Liver (tissue), 9 donors: Measurements from ENCODE around the gene BTBD1. TPM values are rescaled to one million over a fixed set of nuclear protein-coding genes. Genes with fewer than 3 reads are reported as not detected.

Source experiments
- DNase-seq: peaks from one replicate; pipeline ENCODE4 v3.0.0-alpha.2; 2017; ENCODE audit warnings: low spot score
- H3K27ac ChIP-seq, 2 donors: one replicate each; pipeline ENCODE4 v1.7.0; 2013; ENCODE audit warnings: inconsistent platforms in 2 of 2, low read length in 2 of 2, control low read depth in 1 of 2, low read depth in 1 of 2, mild to moderate bottlenecking in 1 of 2
- H3K27me3 ChIP-seq, 4 donors: one replicate each; pipeline versions ENCODE4 v1.6.1 to v1.7.0; 2013; ENCODE audit warnings: low read length in 3 of 4, inconsistent platforms in 1 of 4, mild to moderate bottlenecking in 1 of 4, moderate library complexity in 1 of 4; ENCODE audit not compliant: control insufficient read depth in 4 of 4, insufficient read depth in 4 of 4
- H3K36me3 ChIP-seq, 4 donors: one replicate each; pipeline versions ENCODE4 v1.6.1 to v1.7.0; 2013; ENCODE audit warnings: low read length in 3 of 4, mild to moderate bottlenecking in 3 of 4, low read depth in 1 of 4, moderate library complexity in 1 of 4; ENCODE audit not compliant: control insufficient read depth in 4 of 4, insufficient read depth in 3 of 4
- H3K4me1 ChIP-seq, 4 donors: one replicate each; pipeline versions ENCODE4 v1.6.1 to v1.7.0; 2013; ENCODE audit warnings: low read length in 3 of 4, mild to moderate bottlenecking in 3 of 4, moderate library complexity in 1 of 4; ENCODE audit not compliant: control insufficient read depth in 4 of 4, insufficient read depth in 4 of 4
- H3K4me3 ChIP-seq, 3 donors: one replicate each; pipeline versions ENCODE4 v1.6.1 to v1.7.0; 2013; ENCODE audit warnings: low read length in 3 of 3, control low read depth in 1 of 3, low read depth in 1 of 3, mild to moderate bottlenecking in 1 of 3
- H3K9ac ChIP-seq, 2 donors: one replicate each; pipeline ENCODE4 v1.7.0; 2013; ENCODE audit warnings: low read length in 2 of 2, mild to moderate bottlenecking in 2 of 2, moderate library complexity in 2 of 2, control low read depth in 1 of 2, low read depth in 1 of 2
- H3K9me3 ChIP-seq, 4 donors: one replicate each; pipeline versions ENCODE4 v1.6.1 to v1.7.0; 2013; ENCODE audit warnings: low read length in 3 of 4; ENCODE audit not compliant: control insufficient read depth in 4 of 4
- ATF3 ChIP-seq: IDR thresholded peaks from 2 replicates; pipeline ENCODE4 v1.6.1; 2016; ENCODE audit warnings: antibody characterized with exemption
- CTCF ChIP-seq: fragments of 150-350 bp; IDR thresholded peaks from 2 replicates; pipeline ENCODE4 v1.5.1; 2017; ENCODE audit warnings: improper control_type of control experiment, low read depth, low read length; ENCODE audit not compliant: missing input control
- EGR1 ChIP-seq, 2 donors: IDR thresholded peaks; 2 replicates each; pipeline ENCODE4 v1.6.1; 2016 to 2018; ENCODE audit warnings: antibody characterized with exemption in 2 of 2, low read depth in 2 of 2
- FOXA1 ChIP-seq: IDR thresholded peaks from 2 replicates; pipeline ENCODE4 v1.6.1; 2016; ENCODE audit warnings: antibody characterized with exemption
- FOXA2 ChIP-seq: IDR thresholded peaks from 2 replicates; pipeline ENCODE4 v1.6.1; 2016; ENCODE audit warnings: antibody characterized with exemption
- GABPA ChIP-seq, 2 donors: IDR thresholded peaks in 1 of 2; conservative IDR thresholded peaks in 1 of 2; 2 replicates each; pipeline ENCODE4 v1.6.1; 2016; ENCODE audit warnings: antibody characterized with exemption in 2 of 2, mild to moderate bottlenecking in 1 of 2, moderate library complexity in 1 of 2
- HNF4A ChIP-seq, 2 donors: conservative IDR thresholded peaks; 2 replicates each; pipeline ENCODE4 v1.6.1; 2016; ENCODE audit warnings: antibody characterized with exemption in 2 of 2, mild to moderate bottlenecking in 2 of 2
- HNF4G ChIP-seq: IDR thresholded peaks from 2 replicates; pipeline ENCODE4 v1.6.1; 2016; ENCODE audit warnings: antibody characterized with exemption
- JUND ChIP-seq, 2 donors: IDR thresholded peaks; 2 replicates each; pipeline ENCODE4 v1.6.1; 2016; ENCODE audit warnings: antibody characterized with exemption in 2 of 2
- MAX ChIP-seq: IDR thresholded peaks from 2 replicates; pipeline ENCODE4 v1.6.1; 2016; ENCODE audit warnings: antibody characterized with exemption
- NR2F2 ChIP-seq: IDR thresholded peaks from 2 replicates; pipeline ENCODE4 v1.6.1; 2016; ENCODE audit warnings: antibody characterized with exemption
- RAD21 ChIP-seq, 2 donors: IDR thresholded peaks; 2 replicates each; pipeline ENCODE4 v1.6.1; 2016; ENCODE audit warnings: antibody characterized with exemption in 2 of 2, mild to moderate bottlenecking in 2 of 2
- RXRA ChIP-seq, 2 donors: IDR thresholded peaks; 2 replicates each; pipeline ENCODE4 v1.6.1; 2017 to 2018; ENCODE audit warnings: antibody characterized with exemption in 2 of 2, mild to moderate bottlenecking in 1 of 2
- SP1 ChIP-seq: IDR thresholded peaks from 2 replicates; pipeline ENCODE4 v1.6.1; 2018; ENCODE audit warnings: antibody characterized with exemption, mild to moderate bottlenecking
- TAF1 ChIP-seq: conservative IDR thresholded peaks from 2 replicates; pipeline ENCODE4 v1.6.1; 2016; ENCODE audit warnings: antibody characterized with exemption, mild to moderate bottlenecking
- YY1 ChIP-seq: IDR thresholded peaks from 2 replicates; pipeline ENCODE4 v1.6.1; 2016; ENCODE audit warnings: antibody characterized with exemption, mild to moderate bottlenecking
- WGBS: extraction: QIAGEN DNeasy Blood & Tissue Kit; methylation state at CpG from one replicate; pipeline ENCODE4 v1.1.7; 2013; 5-methylcytosine and 5-hydroxymethylcytosine counted together
- polyA plus RNA-seq, 2 donors: library from polyadenylated mRNA; stranded (reverse) in 1 of 2; unstranded in 1 of 2; fragments of 200-250 nt in 1 of 2; fragments of >200 nt in 1 of 2; fragmentation: Nextera tagmentation in 1 of 2; extraction: Ambion mirVana in 1 of 2; gene quantifications; one replicate each; pipeline versions ENCODE4 v1.2.1 to v1.2.3, GENCODE V29; 2013 to 2015
- total RNA-seq, 2 donors: library from RNA; depleted of rRNA; stranded (reverse); fragments of >200 nt; gene quantifications; one replicate each; pipeline ENCODE4 v1.2.3, GENCODE V29; 2014
- TF ChIP-seq, protein P1 (sequence below): IDR thresholded peaks from 2 replicates; pipeline ENCODE4 v1.6.1; 2016; ENCODE audit warnings: antibody characterized with exemption
- donor health status: healthy.
- donor health status: healthy.
- donor health status: healthy.
- donor health status: healthy.
- donor health status: healthy.

Gene BTBD1
- total and polyA plus RNA-seq, 4 donors, result 8.6 to 43.9 (median 27.6) TPM

GRCh38 chr15:83030021-83030420 is 37.0 kb downstream of the BTBD1 start:
- Histone ChIP-seq H3K27me3 (no peaks in the 10 kb centered on the region), H3K36me3 (peaks cover 7 to 21% (median 13%) of the 10 kb centered on the region in 4 donors), H3K9ac (no peak overlapping the region), H3K27ac (no peak overlapping the region), H3K4me3 (no peak overlapping the region), H3K4me1 (no peaks in the 10 kb centered on the region), H3K9me3 (no peaks in the 10 kb centered on the region)
- WGBS, result 97% methylated on average over 8 of the region's 8 CpGs
- no peak for TF ChIP-seq YY1
- no peak for TF ChIP-seq HNF4G
- TF ChIP-seq FOXA2, result no peak
- TF ChIP-seq GABPA (IDR thresholded peaks at IDR 0.05 in 1 of 2, conservative IDR thresholded peaks at IDR 0.05 in 1 of 2), result no peak
- no peak for TF ChIP-seq CTCF
- no peak for TF ChIP-seq RAD21 (IDR thresholded peaks at IDR 0.05)
- no peak for TF ChIP-seq NR2F2
- TF ChIP-seq MAX, result no peak
- TF ChIP-seq SP1, result no peak
- TF ChIP-seq, protein P1, sequence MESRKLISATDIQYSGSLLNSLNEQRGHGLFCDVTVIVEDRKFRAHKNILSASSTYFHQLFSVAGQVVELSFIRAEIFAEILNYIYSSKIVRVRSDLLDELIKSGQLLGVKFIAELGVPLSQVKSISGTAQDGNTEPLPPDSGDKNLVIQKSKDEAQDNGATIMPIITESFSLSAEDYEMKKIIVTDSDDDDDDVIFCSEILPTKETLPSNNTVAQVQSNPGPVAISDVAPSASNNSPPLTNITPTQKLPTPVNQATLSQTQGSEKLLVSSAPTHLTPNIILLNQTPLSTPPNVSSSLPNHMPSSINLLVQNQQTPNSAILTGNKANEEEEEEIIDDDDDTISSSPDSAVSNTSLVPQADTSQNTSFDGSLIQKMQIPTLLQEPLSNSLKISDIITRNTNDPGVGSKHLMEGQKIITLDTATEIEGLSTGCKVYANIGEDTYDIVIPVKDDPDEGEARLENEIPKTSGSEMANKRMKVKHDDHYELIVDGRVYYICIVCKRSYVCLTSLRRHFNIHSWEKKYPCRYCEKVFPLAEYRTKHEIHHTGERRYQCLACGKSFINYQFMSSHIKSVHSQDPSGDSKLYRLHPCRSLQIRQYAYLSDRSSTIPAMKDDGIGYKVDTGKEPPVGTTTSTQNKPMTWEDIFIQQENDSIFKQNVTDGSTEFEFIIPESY, result no peak
- TF ChIP-seq FOXA1, result no peak
- TF ChIP-seq TAF1, result no peak
- no peak for TF ChIP-seq JUND (IDR thresholded peaks at IDR 0.05)
- no peak for TF ChIP-seq EGR1 (IDR thresholded peaks at IDR 0.05; ENCODE audit: low read depth in 2 of 2)
- no peak for DNase-seq

- TF ChIP-seq ATF3 (no peak), RXRA (IDR thresholded peaks at IDR 0.05) (no peak), EGR1 (IDR thresholded peaks at IDR 0.05; ENCODE audit: low read depth in 2 of 2) (no peak), FOXA2 (no peak), TAF1 (no peak), JUND (IDR thresholded peaks at IDR 0.05) (no peak), SP1 (no peak), GABPA (IDR thresholded peaks at IDR 0.05 in 1 of 2, conservative IDR thresholded peaks at IDR 0.05 in 1 of 2) (no peak)
- 98% methylated on average over 2 of the region's 2 CpGs for WGBS
- no peak overlapping the region for H3K27ac ChIP-seq
- H3K4me1 ChIP-seq, result no peaks in the 10 kb centered on the region
- no peak overlapping the region for H3K4me3 ChIP-seq
- no peak overlapping the region for H3K9ac ChIP-seq
- DNase-seq, result no peak
- peaks cover 2 to 32% (median 14%) of the 10 kb centered on the region in 4 donors for H3K36me3 ChIP-seq
- no peaks in the 10 kb centered on the region for H3K9me3 ChIP-seq
- H3K27me3 ChIP-seq, result no peaks in the 10 kb centered on the region
These were observed 48.6 kb downstream of the BTBD1 start for GRCh38 chr15:83018436-83018835.

GRCh38 chr15:83016906-83017305 is 50.1 kb downstream of the BTBD1 start:
- DNase-seq, result no peak
- no peak overlapping the region for H3K27ac ChIP-seq
- no peak for TF ChIP-seq EGR1 (IDR thresholded peaks at IDR 0.05; ENCODE audit: low read depth in 2 of 2)
- TF ChIP-seq TAF1, result no peak
- TF ChIP-seq JUND (IDR thresholded peaks at IDR 0.05), result no peak
- TF ChIP-seq FOXA1, result no peak
- TF ChIP-seq MAX, result no peak
- TF ChIP-seq SP1, result no peak
- no peak for TF ChIP-seq YY1
- TF ChIP-seq HNF4G, result no peak
- no peak for TF ChIP-seq HNF4A (conservative IDR thresholded peaks at IDR 0.05)
- no peak for TF ChIP-seq RAD21 (IDR thresholded peaks at IDR 0.05)
- TF ChIP-seq ATF3, result no peak
- peaks cover 0 to 5% (median 3%) of the 10 kb centered on the region in 4 donors for H3K4me1 ChIP-seq
- no peaks in the 10 kb centered on the region for H3K27me3 ChIP-seq
- no peak overlapping the region for H3K4me3 ChIP-seq
- no peak overlapping the region for H3K9ac ChIP-seq
- 92% methylated on average over 5 of the region's 5 CpGs for WGBS
- H3K36me3 ChIP-seq, result peaks cover 2 to 32% (median 14%) of the 10 kb centered on the region in 4 donors
- H3K9me3 ChIP-seq, result no peaks in the 10 kb centered on the region
